Heart right ventricle (tissue), 16 donors: Measurements from ENCODE around the gene RSPO3. TPM values are rescaled to one million over a fixed set of nuclear protein-coding genes. Genes with fewer than 3 reads are reported as not detected.

ENCODE experiments used
- ATAC-seq, 8 donors: fragments of 200-7000 bp; cut with Tn5 transposase; one replicate each; pipeline ENCODE4 v1.9.1; 2020; ENCODE audit warnings: mild to moderate bottlenecking in 8 of 8, moderate library complexity in 8 of 8, moderate number of reproducible peaks in 1 of 8
- DNase-seq, 2 donors: peaks; one replicate each; pipeline ENCODE4 v3.0.0-alpha.2; 2020
- H3K27ac ChIP-seq, 10 donors: fragments of 200-600 bp; sonication (generic) in 2 of 10; one replicate each; pipeline versions ENCODE4 v1.5.0 to v1.8.0; 2020 to 2022; ENCODE audit warnings: mild to moderate bottlenecking in 3 of 10
- H3K27me3 ChIP-seq, 7 donors: fragments of 200-600 bp; one replicate each; pipeline ENCODE4 v1.8.0; 2021 to 2022; ENCODE audit warnings: mild to moderate bottlenecking in 2 of 7
- H3K36me3 ChIP-seq, 9 donors: fragments of 200-600 bp; sonication (generic) in 1 of 9; one replicate each; pipeline versions ENCODE4 v1.5.0 to v1.8.0; 2020 to 2022; ENCODE audit warnings: mild to moderate bottlenecking in 2 of 9
- H3K4me1 ChIP-seq, 9 donors: fragments of 200-600 bp; sonication (generic) in 1 of 9; one replicate each; pipeline versions ENCODE4 v1.5.0 to v1.8.0; 2020 to 2022; ENCODE audit warnings: mild to moderate bottlenecking in 4 of 9
- H3K4me3 ChIP-seq, 10 donors: fragments of 200-600 bp; sonication (generic) in 2 of 10; one replicate each; pipeline versions ENCODE4 v1.5.0 to v1.8.0; 2020 to 2022; ENCODE audit warnings: mild to moderate bottlenecking in 7 of 10, moderate library complexity in 2 of 10
- H3K9me3 ChIP-seq, 11 donors: fragments of 200-600 bp in 10 of 11; sonication (generic) in 2 of 11; one replicate each; pipeline versions ENCODE4 v1.5.0 to v1.8.0; 2013 to 2022; ENCODE audit warnings: mild to moderate bottlenecking in 2 of 11, control low read depth in 1 of 11, moderate library complexity in 1 of 11
- WGBS, 2 donors: extraction: QIAGEN DNeasy Blood & Tissue Kit; methylation state at CpG; one replicate each; pipeline ENCODE4 v1.1.7; 2013; ENCODE audit warnings: inconsistent platforms in 1 of 2; 5-methylcytosine and 5-hydroxymethylcytosine counted together
- intact Hi-C, 10 donors: fragments of 100-400 bp; cut with DNase I; formaldehyde crosslinking; loops; one replicate each; pipeline versions ENCODE4 v1.11.1 to v1.14.2; 2022
- polyA plus RNA-seq, 2 donors: library from polyadenylated mRNA; stranded (reverse); fragments of 200-250 nt; gene quantifications; one replicate each; pipeline ENCODE4 v1.2.3, GENCODE V29; 2013
- total RNA-seq, 10 donors: library from RNA; stranded (reverse); fragmentation: NEBNext Ultra II Directional in 3 of 10; extraction: Animal tissue kit (Norgen Biotek cat#: 25700) in 3 of 10; gene quantifications; one replicate each; pipeline versions ENCODE4 v1.2.1 to v1.2.4, GENCODE V29; 2021 to 2023
- TF ChIP-seq, protein P1 (sequence below), 9 donors: fragments of 200-600 bp; sonication (generic) in 2 of 9; IDR thresholded peaks; one replicate each; pipeline versions ENCODE4 v1.5.0 to v1.8.0; 2021 to 2022; ENCODE audit warnings: antibody characterized with exemption in 9 of 9, mild to moderate bottlenecking in 5 of 9, moderate library complexity in 1 of 9
- donor health status: Arrhythmogenic right ventricular cardiomyopathy.
- donor health status: ischemic (EF 13 %, LVEDD 7.1; RV severe dilation, severe dysfunction).
- donor health status: healthy with polysubstance abuse.
- donor health status: DM: no; HTN: yes; CAD: no.
- donor health status: DM: no; HTN: no; CAD: no.
- donor health status: ischemic (EF 25% LVEDD 6.9; RV normal size, moderate dysfunction).
- donor health status: ischemic (EF 25% LVEDD 5.7; RV mildly dilated, moderate dysfunction).
- donor health status: healthy.
- donor health status: DM: yes; HTN: yes; CAD: no.
- donor health status: Ischemic cardiomyopathy.
- donor health status: ischemic (EF 35%, LVEDD 5.7; RV mildly dilated, moderate dysfunction).
- donor health status: nonischemic (EF 11% LVEDD 7.7; RV severe dilation, severe dysfunction).
- donor health status: DM: yes; HTN: yes; CAD: no.
- donor health status: PGD.
- donor health status: ischemic (EF 29% LVEDD 5.4; RV normal size, mild dysfunction).
- donor health status: nonischemic (EF 23%, LVEDD 6.1; RV moderate dilation, normal function).

The RSPO3 gene
- total and polyA plus RNA-seq, 12 donors = 0.20 to 0.73 (median 0.37) TPM; not detected in 1

GRCh38 chr6:127083231-127083962 is 35.1 kb upstream of the RSPO3 start:
- Histone ChIP-seq H3K36me3 (no peaks in the 10 kb centered on the region), H3K4me1 (peaks cover 0 to 6% (median 0%) of the 10 kb centered on the region in 9 donors), H3K9me3 (no peaks in the 10 kb centered on the region), H3K27me3 (no peaks in the 10 kb centered on the region), H3K4me3 (no peak overlapping the region), H3K27ac (no peak overlapping the region)
- DNase-seq = no peak
- TF ChIP-seq, protein P1, sequence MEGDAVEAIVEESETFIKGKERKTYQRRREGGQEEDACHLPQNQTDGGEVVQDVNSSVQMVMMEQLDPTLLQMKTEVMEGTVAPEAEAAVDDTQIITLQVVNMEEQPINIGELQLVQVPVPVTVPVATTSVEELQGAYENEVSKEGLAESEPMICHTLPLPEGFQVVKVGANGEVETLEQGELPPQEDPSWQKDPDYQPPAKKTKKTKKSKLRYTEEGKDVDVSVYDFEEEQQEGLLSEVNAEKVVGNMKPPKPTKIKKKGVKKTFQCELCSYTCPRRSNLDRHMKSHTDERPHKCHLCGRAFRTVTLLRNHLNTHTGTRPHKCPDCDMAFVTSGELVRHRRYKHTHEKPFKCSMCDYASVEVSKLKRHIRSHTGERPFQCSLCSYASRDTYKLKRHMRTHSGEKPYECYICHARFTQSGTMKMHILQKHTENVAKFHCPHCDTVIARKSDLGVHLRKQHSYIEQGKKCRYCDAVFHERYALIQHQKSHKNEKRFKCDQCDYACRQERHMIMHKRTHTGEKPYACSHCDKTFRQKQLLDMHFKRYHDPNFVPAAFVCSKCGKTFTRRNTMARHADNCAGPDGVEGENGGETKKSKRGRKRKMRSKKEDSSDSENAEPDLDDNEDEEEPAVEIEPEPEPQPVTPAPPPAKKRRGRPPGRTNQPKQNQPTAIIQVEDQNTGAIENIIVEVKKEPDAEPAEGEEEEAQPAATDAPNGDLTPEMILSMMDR (IDR thresholded peaks at IDR 0.05) = no peak
- ATAC-seq = no peak
- intact Hi-C loops = no loop called here
- WGBS, 2 donors = 92 to 93% methylated on average over 2 of the region's 2 CpGs

DNA sequence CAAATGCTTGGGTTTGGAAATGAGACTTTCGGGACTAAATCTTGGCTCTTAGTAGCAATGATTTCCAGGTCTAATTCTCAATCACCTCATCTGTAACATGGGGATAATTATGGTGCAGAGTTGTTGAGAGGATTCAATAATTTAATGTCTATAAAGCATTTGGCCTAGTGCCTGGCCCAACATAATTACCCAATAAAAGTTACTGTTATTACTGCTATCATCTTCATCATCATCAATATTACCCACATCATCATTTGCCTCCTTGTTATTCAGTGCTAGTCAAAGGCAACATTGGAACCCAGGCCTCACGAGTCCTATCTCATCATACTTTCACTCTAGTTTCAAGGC is 34.5 kb upstream of the RSPO3 start:
- no peak for ATAC-seq
- TF ChIP-seq, protein P1 (IDR thresholded peaks at IDR 0.05) = no peak
- DNase-seq = no peak
- Histone ChIP-seq H3K36me3 (no peaks in the 10 kb centered on the region), H3K4me1 (peaks cover 0 to 6% (median 0%) of the 10 kb centered on the region in 9 donors), H3K27me3 (no peaks in the 10 kb centered on the region), H3K4me3 (no peak overlapping the region), H3K27ac (no peak overlapping the region), H3K9me3 (no peaks in the 10 kb centered on the region)
- intact Hi-C loops = no loop called here
- 85 to 91% methylated on average over 2 of the region's 2 CpGs for WGBS, 2 donors

GRCh38 chr6:127085181-127085580 is 33.3 kb upstream of the RSPO3 start:
- H3K27ac ChIP-seq = no peak overlapping the region
- DNase-seq (no peak), ATAC-seq (no peak)
- TF ChIP-seq, protein P1 (IDR thresholded peaks at IDR 0.05) = no peak
- H3K27me3 ChIP-seq = no peaks in the 10 kb centered on the region
- intact Hi-C loops = no loop called here
- no peaks in the 10 kb centered on the region for H3K9me3 ChIP-seq
- H3K36me3 ChIP-seq = no peaks in the 10 kb centered on the region
- WGBS, 2 donors = 67 to 78% methylated on average over 3 of the region's 3 CpGs
- H3K4me1 ChIP-seq = no peaks in the 10 kb centered on the region
- no peak overlapping the region for H3K4me3 ChIP-seq

DNA sequence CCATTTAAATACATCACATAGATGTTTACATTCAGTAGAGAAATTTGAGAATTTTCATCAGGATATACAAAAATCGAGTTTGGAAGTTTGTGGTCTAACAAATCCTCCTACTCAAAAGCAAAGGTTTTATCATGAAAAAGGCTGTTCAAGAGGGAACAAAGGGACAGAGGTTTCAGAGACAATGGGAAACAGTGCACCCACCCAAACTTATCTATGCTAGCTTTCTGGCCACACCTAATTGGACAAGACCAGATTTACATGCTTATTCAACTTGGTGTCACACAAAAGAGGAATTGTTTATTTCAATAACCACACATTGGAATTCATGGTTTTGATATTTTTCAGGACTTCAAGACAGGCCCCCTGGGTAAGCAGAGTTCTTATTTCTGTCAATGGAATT is 28.4 kb upstream of the RSPO3 start:
- 28 to 35% methylated on average over 1 of the region's 1 CpG for WGBS, 2 donors
- Histone ChIP-seq H3K36me3 (no peaks in the 10 kb centered on the region), H3K27ac (no peak overlapping the region), H3K27me3 (peaks cover 0 to 19% (median 10%) of the 10 kb centered on the region in 7 donors), H3K4me1 (no peaks in the 10 kb centered on the region), H3K4me3 (no peak overlapping the region), H3K9me3 (no peaks in the 10 kb centered on the region)
- intact Hi-C loops = no loop called here
- ATAC-seq (no peak), DNase-seq (no peak)
- TF ChIP-seq, protein P1 (IDR thresholded peaks at IDR 0.05) = no peak
